ENCODE measurements around the gene MOCS3.

DNA sequence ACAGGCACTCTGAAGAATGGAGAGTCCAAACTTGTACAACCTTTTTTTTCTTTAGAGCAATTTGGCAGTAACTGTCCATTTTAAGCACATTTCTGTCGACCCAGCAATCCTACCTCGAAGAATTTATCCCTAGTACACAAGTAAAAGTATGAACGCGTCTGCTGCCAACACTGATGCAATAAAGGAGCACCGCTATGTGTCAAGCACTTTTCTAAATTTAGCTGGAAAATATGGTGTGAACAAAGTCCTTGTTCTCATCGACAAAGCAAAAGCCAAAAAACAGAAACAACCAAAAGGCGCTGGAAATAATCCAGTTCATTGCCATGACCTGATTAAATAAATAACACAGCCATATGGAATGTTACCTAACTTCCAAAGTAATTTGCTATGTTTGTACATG is 1.3 kb upstream of the MOCS3 start:
- no peak for TF ChIP-seq POLR2A (IDR thresholded peaks at IDR 0.05)
- no peak for TF ChIP-seq CTCF (IDR thresholded peaks at IDR 0.05)
- no peak for TF ChIP-seq POLR2AphosphoS5 (IDR thresholded peaks at IDR 0.05)
